Smooth muscle cell (in vitro differentiated cells): ENCODE measurements around the gene RPL36A. TPM values are rescaled to one million over a fixed set of nuclear protein-coding genes. Genes with fewer than 3 reads are reported as not detected.

Experiments
- DNase-seq: peaks from one replicate; lab custom pipeline; 2025; ENCODE audit not compliant: unreplicated experiment; lab: John Stamatoyannopoulos, UW
- H2AFZ ChIP-seq: fragments of 200-600 bp; sonication (generic); 2 replicates; pipeline ENCODE4 v1.6.0; 2016; ENCODE audit warnings: antibody characterized with exemption, low read depth, mild to moderate bottlenecking
- H3F3A ChIP-seq: fragments of 200-600 bp; sonication (generic); 2 replicates; pipeline ENCODE4 v1.6.0; 2017; ENCODE audit warnings: antibody characterized with exemption, low read depth
- H3K27ac ChIP-seq: fragments of 200-600 bp; sonication (generic); 2 replicates; pipeline ENCODE4 v1.5.1; 2016; ENCODE audit warnings: low read depth, mild to moderate bottlenecking
- H3K27me3 ChIP-seq: fragments of 200-600 bp; sonication (generic); 2 replicates; pipeline ENCODE4 v1.6.1; 2016; ENCODE audit warnings: low read depth, mild to moderate bottlenecking
- H3K36me3 ChIP-seq: fragments of 200-600 bp; sonication (generic); 2 replicates; pipeline ENCODE4 v1.5.1; 2016; ENCODE audit warnings: low read depth
- H3K4me1 ChIP-seq: fragments of 200-600 bp; sonication (generic); 2 replicates; pipeline ENCODE4 v1.5.1; 2016; ENCODE audit warnings: low read depth
- H3K4me2 ChIP-seq: fragments of 200-600 bp; sonication (generic); 2 replicates; pipeline ENCODE4 v1.6.0; 2016; ENCODE audit warnings: mild to moderate bottlenecking
- H3K4me3 ChIP-seq: fragments of 200-600 bp; sonication (generic); 2 replicates; pipeline ENCODE4 v1.5.1; 2016; ENCODE audit warnings: mild to moderate bottlenecking
- H3K79me2 ChIP-seq: fragments of 200-600 bp; sonication (generic); 2 replicates; pipeline ENCODE4 v1.6.0; 2016; ENCODE audit warnings: low read depth, mild to moderate bottlenecking
- H3K9ac ChIP-seq: fragments of 200-600 bp; sonication (generic); 2 replicates; pipeline ENCODE4 v1.6.0; 2016; ENCODE audit warnings: low read depth
- H3K9me3 ChIP-seq: fragments of 200-600 bp; sonication (generic); replicated peaks from 2 replicates; pipeline ENCODE4 v1.5.1; 2016; ENCODE audit warnings: low read depth
- H4K20me1 ChIP-seq: fragments of 200-600 bp; sonication (generic); 2 replicates; pipeline ENCODE4 v1.6.0; 2016; ENCODE audit warnings: low read depth
- CTCF ChIP-seq: fragments of 200-600 bp; sonication (generic); IDR thresholded peaks from 2 replicates; pipeline ENCODE4 v1.5.1; 2017; ENCODE audit warnings: borderline replicate concordance, mild to moderate bottlenecking, antibody characterized with exemption; ENCODE audit not compliant: insufficient read depth, poor library complexity, severe bottlenecking
- WGBS: methylation state at CpG from one replicate; pipeline ENCODE4 v1.1.7; 2016; ENCODE audit warnings: low lambda C conversion rate; 5-methylcytosine and 5-hydroxymethylcytosine counted together
- polyA plus RNA-seq: library from polyadenylated mRNA; unstranded; fragments of >200 nt; fragmentation: Nextera tagmentation; extraction: Ambion mirVana; gene quantifications from 2 replicates; pipeline ENCODE4 v1.2.1, GENCODE V29; 2016
- total RNA-seq: library from RNA; depleted of rRNA; stranded (reverse); fragments of >200 nt; gene quantifications from 2 replicates; pipeline ENCODE4 v1.2.3, GENCODE V29; 2014

The RPL36A gene
- total and polyA plus RNA-seq, 2 experiments from 2014 or later: 301 to 3,414 TPM

- H3K27ac ChIP-seq: no peak overlapping the region
- H4K20me1 ChIP-seq: no peaks in the 10 kb centered on the region
These were observed 28.7 kb upstream of the RPL36A start for GRCh38 chrX:101362116-101362515.

GRCh38 chrX:101362757-101363156 is 28.1 kb upstream of the RPL36A start:
- H3K4me2 ChIP-seq: no peak overlapping the region

More at GRCh38 chrX:101362116-101362515, 28.7 kb upstream of the RPL36A start:
- TF ChIP-seq CTCF: no peak
- H3K36me3 ChIP-seq: no peaks in the 10 kb centered on the region
- no peak overlapping the region for H3K4me3 ChIP-seq
- DNase-seq: no peak
- no peak overlapping the region for H3K4me2 ChIP-seq
- H3K27me3 ChIP-seq: no peaks in the 10 kb centered on the region
- no peaks in the 10 kb centered on the region for H3K9me3 ChIP-seq
- WGBS: 66% methylated on average over 3 of the region's 3 CpGs
- H3K79me2 ChIP-seq: no peaks in the 10 kb centered on the region
- no peak overlapping the region for H2AFZ ChIP-seq
- H3K4me1 ChIP-seq: no peaks in the 10 kb centered on the region
- H3K9ac ChIP-seq: no peak overlapping the region
- H3F3A ChIP-seq: no peaks in the 10 kb centered on the region

GRCh38 chrX:101365301-101365795 is 25.5 kb upstream of the RPL36A start:
- H3F3A ChIP-seq: no peaks in the 10 kb centered on the region
- no peak overlapping the region for H3K27ac ChIP-seq
- H3K4me3 ChIP-seq: no peak overlapping the region
- 91% methylated on average over 1 of the region's 1 CpG for WGBS
- H3K36me3 ChIP-seq: no peaks in the 10 kb centered on the region
- no peak overlapping the region for H2AFZ ChIP-seq
- H3K4me2 ChIP-seq: no peak overlapping the region
- H3K4me1 ChIP-seq: no peaks in the 10 kb centered on the region
- no peaks in the 10 kb centered on the region for H3K79me2 ChIP-seq
- H3K27me3 ChIP-seq: no peaks in the 10 kb centered on the region
- no peak for DNase-seq
- no peak for TF ChIP-seq CTCF
- no peaks in the 10 kb centered on the region for H4K20me1 ChIP-seq
- H3K9me3 ChIP-seq: no peaks in the 10 kb centered on the region
- H3K9ac ChIP-seq: no peak overlapping the region

More at GRCh38 chrX:101362757-101363156, 28.1 kb upstream of the RPL36A start:
- TF ChIP-seq CTCF: no peak
- Histone ChIP-seq H3K4me1 (no peaks in the 10 kb centered on the region), H3K27ac (no peak overlapping the region), H3K36me3 (no peaks in the 10 kb centered on the region), H4K20me1 (no peaks in the 10 kb centered on the region), H2AFZ (no peak overlapping the region), H3K9ac (no peak overlapping the region), H3K79me2 (no peaks in the 10 kb centered on the region), H3K9me3 (no peaks in the 10 kb centered on the region), H3K4me3 (no peak overlapping the region), H3F3A (no peaks in the 10 kb centered on the region), H3K27me3 (no peaks in the 10 kb centered on the region)
- no peak for DNase-seq

GRCh38 chrX:101368800-101369199 is 22.0 kb upstream of the RPL36A start:
- H3K27me3 ChIP-seq: no peaks in the 10 kb centered on the region
- TF ChIP-seq CTCF: no peak
- no peaks in the 10 kb centered on the region for H3K79me2 ChIP-seq
- DNase-seq: no peak
- H3K9me3 ChIP-seq: no peaks in the 10 kb centered on the region
- H4K20me1 ChIP-seq: no peaks in the 10 kb centered on the region
- no peak overlapping the region for H3K9ac ChIP-seq
- H3K27ac ChIP-seq: no peak overlapping the region
- H3K36me3 ChIP-seq: no peaks in the 10 kb centered on the region
- H2AFZ ChIP-seq: no peak overlapping the region
- H3K4me3 ChIP-seq: no peak overlapping the region
- H3K4me1 ChIP-seq: no peaks in the 10 kb centered on the region
- no peak overlapping the region for H3K4me2 ChIP-seq
- H3F3A ChIP-seq: no peaks in the 10 kb centered on the region
